HepG2 (cell line): ENCODE results near the gene COX6A2. TPM values are rescaled to one million over a fixed set of nuclear protein-coding genes. Genes with fewer than 3 reads are reported as not detected.

Source experiments
- AKAP8 ChIP-seq: sonication (generic); formaldehyde crosslinking; IDR thresholded peaks from 2 replicates; pipeline ENCODE4 v1.5.1; 2020; ENCODE audit warnings: mild to moderate bottlenecking, missing genetic modification reagents
- ETV5 ChIP-seq: IDR thresholded peaks from 2 replicates; pipeline ENCODE4 v1.6.1; 2018; ENCODE audit warnings: missing biosample characterization, missing genetic modification reagents, inconsistent platforms, borderline replicate concordance
- TAF15 ChIP-seq: fragments of 200-400 bp; formaldehyde crosslinking; IDR thresholded peaks from one replicate; pipeline ENCODE4 v1.6.1; 2018; ENCODE audit warnings: mild to moderate bottlenecking, low read depth, low read length; ENCODE audit not compliant: poor library complexity, severe bottlenecking
- ZBTB40 ChIP-seq, 2 experiments: fragments of 450-650 bp in 1 of 2; sonication (generic) in 1 of 2; formaldehyde crosslinking in 1 of 2; IDR thresholded peaks; 2 replicates each; pipeline versions ENCODE4 v1.6.1 to v1.8.0; 2016 to 2022; ENCODE audit warnings: antibody characterized with exemption in 1 of 2, mild to moderate bottlenecking in 1 of 2, missing genetic modification reagents in 1 of 2
- ZC3H13 ChIP-seq: sonication (generic); formaldehyde crosslinking; IDR thresholded peaks from 2 replicates; pipeline ENCODE4 v1.8.1; 2023; ENCODE audit warnings: mild to moderate bottlenecking, missing genetic modification reagents, moderate library complexity
- ZNF382 ChIP-seq: sonication (generic); formaldehyde crosslinking; IDR thresholded peaks from 2 replicates; pipeline ENCODE4 v1.5.0; 2020; ENCODE audit warnings: missing genetic modification reagents, mild to moderate bottlenecking, borderline replicate concordance
- ZNF609 ChIP-seq: sonication (generic); formaldehyde crosslinking; IDR thresholded peaks from 2 replicates; pipeline ENCODE4 v1.4.0; 2020; ENCODE audit warnings: mild to moderate bottlenecking, missing genetic modification reagents, borderline replicate concordance
- ZNF800 ChIP-seq: sonication (generic); formaldehyde crosslinking; IDR thresholded peaks from 2 replicates; pipeline ENCODE4 v1.4.0; 2020; ENCODE audit warnings: missing genetic modification reagents
- polyA plus RNA-seq, 8 experiments: library from polyadenylated mRNA; depleted of rRNA in 3 of 8; stranded (reverse) in 7 of 8; unstranded in 1 of 8; fragments of >200 nt; fragmentation: Illumina TruSeq in 4 of 8; extraction: Trizol in 4 of 8; gene quantifications; 2 replicates each; pipeline versions ENCODE4 v1.2.1 to v1.2.3, GENCODE V29; 2011 to 2016; ENCODE audit warnings: low read depth in 4 of 8, missing spikeins in 1 of 8, mixed read lengths in 1 of 8; ENCODE audit not compliant: insufficient read depth in 1 of 8
- total RNA-seq, 5 experiments: library from RNA; depleted of rRNA; stranded (reverse); fragments of >200 nt; fragmentation: Illumina TruSeq; extraction: Trizol; gene quantifications; 2 replicates each; pipeline ENCODE4 v1.2.3, GENCODE V29; 2016; ENCODE audit warnings: low read depth in 1 of 5
- TF ChIP-seq, protein P1 (sequence below): sonication (generic); formaldehyde crosslinking; IDR thresholded peaks from 2 replicates; pipeline ENCODE4 v1.4.0; 2020; ENCODE audit warnings: missing genetic modification reagents, borderline replicate concordance

Gene COX6A2
- total and polyA plus RNA-seq, 2 of the 13 experiments (the other 11 are each of a cell fraction or from before 2014, with no cell fraction given): not detected

- TF ChIP-seq ZNF609 (CRISPR knock-in tag): peak; percentile 82; the same call in 1 of the 2 replicates
- TF ChIP-seq TAF15: no peak
- TF ChIP-seq ZNF382 (CRISPR knock-in tag): no peak
- TF ChIP-seq ZNF800 (CRISPR knock-in tag): peak; percentile 88
- TF ChIP-seq, protein P1, sequence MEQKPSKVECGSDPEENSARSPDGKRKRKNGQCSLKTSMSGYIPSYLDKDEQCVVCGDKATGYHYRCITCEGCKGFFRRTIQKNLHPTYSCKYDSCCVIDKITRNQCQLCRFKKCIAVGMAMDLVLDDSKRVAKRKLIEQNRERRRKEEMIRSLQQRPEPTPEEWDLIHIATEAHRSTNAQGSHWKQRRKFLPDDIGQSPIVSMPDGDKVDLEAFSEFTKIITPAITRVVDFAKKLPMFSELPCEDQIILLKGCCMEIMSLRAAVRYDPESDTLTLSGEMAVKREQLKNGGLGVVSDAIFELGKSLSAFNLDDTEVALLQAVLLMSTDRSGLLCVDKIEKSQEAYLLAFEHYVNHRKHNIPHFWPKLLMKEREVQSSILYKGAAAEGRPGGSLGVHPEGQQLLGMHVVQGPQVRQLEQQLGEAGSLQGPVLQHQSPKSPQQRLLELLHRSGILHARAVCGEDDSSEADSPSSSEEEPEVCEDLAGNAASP (CRISPR knock-in tag): peak; percentile 84
- TF ChIP-seq ZBTB40 (IDR thresholded peaks at IDR 0.05): no peak
- peak; percentile 83 for TF ChIP-seq ZBTB40 (CRISPR knock-in tag; IDR thresholded peaks at IDR 0.05)
- peak; percentile 86 for TF ChIP-seq ETV5
- TF ChIP-seq AKAP8 (CRISPR knock-in tag): peak; percentile 76; the same call in 1 of the 2 replicates
- TF ChIP-seq ZC3H13 (CRISPR knock-in tag): peak; percentile 97; the same call in 1 of the 2 replicates
These were observed 30.1 kb upstream of the COX6A2 start (continued) for GRCh38 chr16:31458073-31458843.
